GM23338 (cell line): ENCODE measurements around the gene DOK7. TPM values are rescaled to one million over a fixed set of nuclear protein-coding genes. Genes with fewer than 3 reads are reported as not detected.
A peak's percentile ranks its signal among the peaks of the same experiment; 100 is the strongest.
"Not testable (repeated sequence)": the region's sequence is repeated elsewhere in the genome, so short reads cannot be mapped to it uniquely, and the experiment has no call there.

ENCODE experiments used
- ATAC-seq: fragments of 200-7000 bp; cut with Tn5 transposase; 3 replicates; pipeline ENCODE4 v1.9.1; 2020
- DNase-seq: peaks from one replicate; pipeline ENCODE4 v3.0.0-alpha.2; 2015; ENCODE audit warnings: low spot score
- H2AFZ ChIP-seq: fragments of 200-600 bp; sonication (generic); 2 replicates; pipeline ENCODE4 v1.8.0; 2016; ENCODE audit warnings: antibody characterized with exemption, mild to moderate bottlenecking, moderate library complexity
- H3F3A ChIP-seq: fragments of 200-600 bp; sonication (generic); replicated peaks from 2 replicates; pipeline ENCODE4 v1.8.0; 2017; ENCODE audit warnings: antibody characterized with exemption, mixed run types, low read depth
- H3K27ac ChIP-seq: fragments of 200-600 bp; sonication (generic); 2 replicates; pipeline ENCODE4 v1.6.1; 2016; ENCODE audit warnings: low read depth
- H3K27me3 ChIP-seq: fragments of 200-600 bp; sonication (generic); 2 replicates; pipeline ENCODE4 v1.8.0; 2016; ENCODE audit warnings: mild to moderate bottlenecking, mixed run types, moderate library complexity; ENCODE audit not compliant: insufficient read depth
- H3K36me3 ChIP-seq: fragments of 200-600 bp; sonication (generic); 2 replicates; pipeline ENCODE4 v1.8.0; 2016; ENCODE audit warnings: mild to moderate bottlenecking; ENCODE audit not compliant: insufficient read depth
- H3K4me1 ChIP-seq: fragments of 200-600 bp; sonication (generic); 2 replicates; pipeline ENCODE4 v1.8.0; 2016; ENCODE audit warnings: mild to moderate bottlenecking, moderate library complexity; ENCODE audit not compliant: insufficient read depth
- H3K4me2 ChIP-seq: fragments of 200-600 bp; sonication (generic); 2 replicates; pipeline ENCODE4 v1.7.1; 2017; ENCODE audit warnings: mixed run types
- H3K4me3 ChIP-seq: fragments of 200-600 bp; sonication (generic); 2 replicates; pipeline ENCODE4 v1.6.1; 2016; ENCODE audit warnings: mixed run types
- H3K79me2 ChIP-seq: fragments of 200-600 bp; sonication (generic); replicated peaks from 2 replicates; pipeline ENCODE4 v1.8.0; 2017; ENCODE audit warnings: mild to moderate bottlenecking; ENCODE audit not compliant: insufficient read depth
- H3K9me2 ChIP-seq: fragments of 200-600 bp; sonication (generic); 2 replicates; pipeline ENCODE4 v1.8.0; 2017; ENCODE audit not compliant: insufficient read depth
- H4K20me1 ChIP-seq: fragments of 200-600 bp; sonication (generic); replicated peaks from 2 replicates; pipeline ENCODE4 v1.8.0; 2017; ENCODE audit warnings: mild to moderate bottlenecking; ENCODE audit not compliant: insufficient read depth
- H3K27ac Mint-ChIP-seq: 2 replicates; pipeline ENCODE4 v1.8.0; 2020; ENCODE audit warnings: inconsistent platforms, mild to moderate bottlenecking, moderate library complexity, mixed read lengths
- H3K27me3 Mint-ChIP-seq: 3 replicates; pipeline ENCODE4 v1.8.0; 2022; ENCODE audit warnings: low read depth, mild to moderate bottlenecking, moderate library complexity, mixed read lengths, inconsistent platforms; ENCODE audit not compliant: insufficient read depth, poor library complexity
- H3K36me3 Mint-ChIP-seq: 3 replicates; pipeline ENCODE4 v1.8.0; 2021; ENCODE audit warnings: low read depth, mild to moderate bottlenecking, inconsistent platforms, moderate library complexity, mixed read lengths
- H3K4me1 Mint-ChIP-seq: 3 replicates; pipeline ENCODE4 v1.8.0; 2020; ENCODE audit warnings: mild to moderate bottlenecking, inconsistent platforms, mixed read lengths
- H3K4me3 Mint-ChIP-seq: 3 replicates; pipeline ENCODE4 v1.8.0; 2021; ENCODE audit warnings: moderate library complexity, mild to moderate bottlenecking, inconsistent platforms, mixed read lengths
- H3K9me3 Mint-ChIP-seq: 3 replicates; pipeline ENCODE4 v1.8.0; 2020; ENCODE audit warnings: moderate library complexity, mild to moderate bottlenecking, inconsistent platforms, mixed read lengths
- ETS1 ChIP-seq: IDR thresholded peaks from 2 replicates; pipeline ENCODE4 v1.6.1; 2016; ENCODE audit warnings: antibody characterized with exemption
- EZH2 ChIP-seq: fragments of 200-600 bp; sonication (generic); IDR thresholded peaks from one replicate; pipeline ENCODE4 v1.8.0; 2017; ENCODE audit warnings: antibody characterized with exemption, mild to moderate bottlenecking, low read depth; ENCODE audit not compliant: unreplicated experiment
- EZH2phosphoT487 ChIP-seq: fragments of 200-600 bp; sonication (generic); IDR thresholded peaks from one replicate; pipeline ENCODE4 v1.8.1; 2018; ENCODE audit warnings: antibody characterized with exemption; ENCODE audit not compliant: unreplicated experiment
- JUNB ChIP-seq: IDR thresholded peaks from one replicate; pipeline ENCODE4 v1.6.1; 2016; ENCODE audit warnings: antibody characterized with exemption; ENCODE audit not compliant: unreplicated experiment
- POLR2AphosphoS5 ChIP-seq: IDR thresholded peaks from 2 replicates; pipeline ENCODE4 v1.6.1; 2016; ENCODE audit warnings: antibody characterized with exemption, low read depth
- STAT1 ChIP-seq: IDR thresholded peaks from one replicate; pipeline ENCODE4 v1.6.1; 2016; ENCODE audit warnings: antibody characterized with exemption; ENCODE audit not compliant: unreplicated experiment
- ZNF331 ChIP-seq: fragments of 250-450 bp; sonication (Bioruptor Pico); IDR thresholded peaks from 2 replicates; pipeline ENCODE4 v1.5.0; 2020; ENCODE audit warnings: low read depth, mild to moderate bottlenecking, moderate library complexity
- ZNF462 ChIP-seq: fragments of 250-450 bp; sonication (Bioruptor Pico); IDR thresholded peaks from 2 replicates; pipeline ENCODE4 v1.5.0; 2020; ENCODE audit warnings: mild to moderate bottlenecking, moderate library complexity
- polyA plus RNA-seq: library from polyadenylated mRNA; unstranded; fragments of >200 nt; fragmentation: Nextera tagmentation; extraction: Ambion mirVana; gene quantifications from 2 replicates; pipeline ENCODE4 v1.2.1, GENCODE V29; 2016
- total RNA-seq: library from RNA; depleted of rRNA; stranded (reverse); fragments of >200 nt; shearing (Covaris generic); gene quantifications from 2 replicates; pipeline ENCODE4 v1.2.3, GENCODE V29; 2014
- TF ChIP-seq, protein P1 (sequence below): IDR thresholded peaks from one replicate; pipeline ENCODE4 v1.6.1; 2018; ENCODE audit warnings: antibody characterized with exemption; ENCODE audit not compliant: unreplicated experiment

Gene DOK7
- total and polyA plus RNA-seq, 2 experiments from 2014 or later, result 0.34 to 0.52 TPM

- peaks cover 32% of the 10 kb centered on the region for H3K79me2 ChIP-seq
- no peak overlapping the region for H3K27ac ChIP-seq
- DNase-seq, result no peak
- H2AFZ ChIP-seq, result no peak overlapping the region
- Mint-ChIP-seq H3K36me3 (peaks cover 16% of the 10 kb centered on the region), H3K4me1 (peaks cover 19% of the 10 kb centered on the region), H3K27me3 (peaks cover 37% of the 10 kb centered on the region), H3K4me3 (peak overlapping the region; percentile 56), H3K9me3 (peaks cover 9% of the 10 kb centered on the region), H3K27ac (no peak overlapping the region)
- ATAC-seq, result no peak
- H3K36me3 ChIP-seq, result no peaks in the 10 kb centered on the region
- peaks cover 12% of the 10 kb centered on the region; the same call in 1 of the 2 replicates for H3K4me1 ChIP-seq
- peak overlapping the region; percentile 95; the same call in 1 of the 2 replicates for H3K4me2 ChIP-seq
- H3K4me3 ChIP-seq, result peak overlapping the region; percentile 91; the same call in 1 of the 2 replicates
- H3K27me3 ChIP-seq, result peaks cover 20% of the 10 kb centered on the region
- no peaks in the 10 kb centered on the region for H3F3A ChIP-seq
- peaks cover 20% of the 10 kb centered on the region for H4K20me1 ChIP-seq
- H3K9me2 ChIP-seq, result no peaks in the 10 kb centered on the region
- TF ChIP-seq EZH2 (no peak), ETS1 (no peak), JUNB (no peak), EZH2phosphoT487 (no peak), POLR2AphosphoS5 (no peak), ZNF462 (CRISPR knock-in tag) (no peak), STAT1 (no peak), ZNF331 (CRISPR knock-in tag) (no peak)
- TF ChIP-seq, protein P1, sequence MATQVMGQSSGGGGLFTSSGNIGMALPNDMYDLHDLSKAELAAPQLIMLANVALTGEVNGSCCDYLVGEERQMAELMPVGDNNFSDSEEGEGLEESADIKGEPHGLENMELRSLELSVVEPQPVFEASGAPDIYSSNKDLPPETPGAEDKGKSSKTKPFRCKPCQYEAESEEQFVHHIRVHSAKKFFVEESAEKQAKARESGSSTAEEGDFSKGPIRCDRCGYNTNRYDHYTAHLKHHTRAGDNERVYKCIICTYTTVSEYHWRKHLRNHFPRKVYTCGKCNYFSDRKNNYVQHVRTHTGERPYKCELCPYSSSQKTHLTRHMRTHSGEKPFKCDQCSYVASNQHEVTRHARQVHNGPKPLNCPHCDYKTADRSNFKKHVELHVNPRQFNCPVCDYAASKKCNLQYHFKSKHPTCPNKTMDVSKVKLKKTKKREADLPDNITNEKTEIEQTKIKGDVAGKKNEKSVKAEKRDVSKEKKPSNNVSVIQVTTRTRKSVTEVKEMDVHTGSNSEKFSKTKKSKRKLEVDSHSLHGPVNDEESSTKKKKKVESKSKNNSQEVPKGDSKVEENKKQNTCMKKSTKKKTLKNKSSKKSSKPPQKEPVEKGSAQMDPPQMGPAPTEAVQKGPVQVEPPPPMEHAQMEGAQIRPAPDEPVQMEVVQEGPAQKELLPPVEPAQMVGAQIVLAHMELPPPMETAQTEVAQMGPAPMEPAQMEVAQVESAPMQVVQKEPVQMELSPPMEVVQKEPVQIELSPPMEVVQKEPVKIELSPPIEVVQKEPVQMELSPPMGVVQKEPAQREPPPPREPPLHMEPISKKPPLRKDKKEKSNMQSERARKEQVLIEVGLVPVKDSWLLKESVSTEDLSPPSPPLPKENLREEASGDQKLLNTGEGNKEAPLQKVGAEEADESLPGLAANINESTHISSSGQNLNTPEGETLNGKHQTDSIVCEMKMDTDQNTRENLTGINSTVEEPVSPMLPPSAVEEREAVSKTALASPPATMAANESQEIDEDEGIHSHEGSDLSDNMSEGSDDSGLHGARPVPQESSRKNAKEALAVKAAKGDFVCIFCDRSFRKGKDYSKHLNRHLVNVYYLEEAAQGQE, result no peak
These were observed 70.3 kb downstream of the DOK7 start for GRCh38 chr4:3533423-3533820.

- not testable (repeated sequence) for H3K36me3 Mint-ChIP-seq, H3K79me2 ChIP-seq, H3K4me2 ChIP-seq, H3K4me3 ChIP-seq, H3F3A ChIP-seq, H3K9me2 ChIP-seq, H3K36me3 ChIP-seq, DNase-seq, H2AFZ ChIP-seq, ATAC-seq, H4K20me1 ChIP-seq, H3K4me1 ChIP-seq, H3K4me3 Mint-ChIP-seq, H3K27ac Mint-ChIP-seq, H3K27ac ChIP-seq
- Mint-ChIP-seq H3K27me3 (peaks cover 37% of the 10 kb centered on the region), H3K9me3 (peaks cover 16% of the 10 kb centered on the region), H3K4me1 (peaks cover 11% of the 10 kb centered on the region)
- H3K27me3 ChIP-seq, result peaks cover 20% of the 10 kb centered on the region
These were observed 72.7 kb downstream of the DOK7 start for GRCh38 chr4:3535812-3536211.
